CD14-positive monocyte (primary cell): Measurements from ENCODE around the gene ITK. TPM values are rescaled to one million over a fixed set of nuclear protein-coding genes. Genes with fewer than 3 reads are reported as not detected.

Experiments used
- DNase-seq, 3 donors: peaks; one replicate each; pipeline ENCODE4 v3.0.0-alpha.2; 2011 to 2022
- H2AFZ ChIP-seq: 2 replicates; pipeline ENCODE4 v1.6.0; 2012; ENCODE audit warnings: mild to moderate bottlenecking, low read depth, low read length, inconsistent platforms; ENCODE audit not compliant: insufficient read depth, poor library complexity, severe bottlenecking
- H3K27ac ChIP-seq, 2 donors: 1 replicate in 1 of 2; 2 replicates in 1 of 2; pipeline ENCODE4 v1.5.1; 2012 to 2013; ENCODE audit warnings: low read length in 2 of 2, control low read depth in 1 of 2, inconsistent platforms in 1 of 2, low read depth in 1 of 2, mild to moderate bottlenecking in 1 of 2
- H3K27me3 ChIP-seq, 2 donors: one replicate each; pipeline versions ENCODE4 v1.6.0 to v1.6.1; 2011 to 2013; ENCODE audit warnings: low read length in 2 of 2; ENCODE audit not compliant: control insufficient read depth in 2 of 2, insufficient read depth in 2 of 2
- H3K36me3 ChIP-seq, 2 donors: replicated peaks in 1 of 2; 1 replicate in 1 of 2; 2 replicates in 1 of 2; pipeline versions ENCODE4 v1.5.1 to v1.6.1; 2012 to 2013; ENCODE audit warnings: low read length in 2 of 2, control low read depth in 1 of 2, inconsistent platforms in 1 of 2, mild to moderate bottlenecking in 1 of 2; ENCODE audit not compliant: insufficient read depth in 2 of 2, control insufficient read depth in 1 of 2
- H3K4me1 ChIP-seq, 2 donors: 1 replicate in 1 of 2; 2 replicates in 1 of 2; pipeline versions ENCODE4 v1.5.1 to v1.6.1; 2012 to 2013; ENCODE audit warnings: low read length in 2 of 2, control low read depth in 1 of 2, inconsistent platforms in 1 of 2, mild to moderate bottlenecking in 1 of 2, moderate library complexity in 1 of 2; ENCODE audit not compliant: insufficient read depth in 2 of 2, control insufficient read depth in 1 of 2
- H3K4me2 ChIP-seq: replicated peaks from 2 replicates; pipeline ENCODE3; 2012; ENCODE audit warnings: low read length, moderate library complexity, mild to moderate bottlenecking; ENCODE audit not compliant: poor library complexity, severe bottlenecking; ENCODE audit errors: extremely low read depth
- H3K4me3 ChIP-seq, 3 experiments: fragments of 200-600 bp in 1 of 3; sonication (generic) in 1 of 3; replicated peaks in 1 of 3; 1 replicate in 2 of 3; 2 replicates in 1 of 3; pipeline ENCODE4 v1.5.1; 2011 to 2013; ENCODE audit warnings: low read length in 3 of 3, mild to moderate bottlenecking in 3 of 3, control low read depth in 2 of 3, low read depth in 2 of 3, inconsistent platforms in 1 of 3, moderate library complexity in 1 of 3
- H3K79me2 ChIP-seq: 2 replicates; pipeline ENCODE4 v1.6.0; 2012; ENCODE audit warnings: mild to moderate bottlenecking, control low read depth, inconsistent platforms, low read length, moderate library complexity; ENCODE audit not compliant: insufficient read depth
- H3K9ac ChIP-seq: 2 replicates; pipeline ENCODE4 v1.6.0; 2017; ENCODE audit warnings: low read length, mild to moderate bottlenecking; ENCODE audit not compliant: insufficient read depth, poor library complexity, severe bottlenecking
- H3K9me3 ChIP-seq, 2 donors: replicated peaks in 1 of 2; 1 replicate in 1 of 2; 2 replicates in 1 of 2; pipeline versions ENCODE4 v1.5.1 to v1.6.1; 2012 to 2013; ENCODE audit warnings: low read length in 2 of 2, control low read depth in 1 of 2; ENCODE audit not compliant: control insufficient read depth in 1 of 2, insufficient read depth in 1 of 2
- H4K20me1 ChIP-seq: 2 replicates; pipeline ENCODE4 v1.6.0; 2012; ENCODE audit warnings: mild to moderate bottlenecking, low read length, control low read depth, moderate library complexity; ENCODE audit not compliant: insufficient read depth
- H3K27ac Mint-ChIP-seq, 7 donors: one replicate each; pipeline ENCODE4 v1.8.0; 2020; ENCODE audit warnings: mild to moderate bottlenecking in 7 of 7, mixed read lengths in 7 of 7, moderate library complexity in 6 of 7, inconsistent platforms in 2 of 7
- H3K27me3 Mint-ChIP-seq, 3 donors: one replicate each; pipeline ENCODE4 v1.8.0; 2021 to 2022; ENCODE audit warnings: low read depth in 3 of 3, mild to moderate bottlenecking in 3 of 3, mixed read lengths in 3 of 3, moderate library complexity in 3 of 3, inconsistent platforms in 1 of 3
- H3K36me3 Mint-ChIP-seq, 2 donors: one replicate each; pipeline ENCODE4 v1.8.0; 2020; ENCODE audit warnings: mixed read lengths in 2 of 2, inconsistent platforms in 1 of 2, mild to moderate bottlenecking in 1 of 2
- H3K4me1 Mint-ChIP-seq: one replicate; pipeline ENCODE4 v1.8.0; 2020; ENCODE audit warnings: mild to moderate bottlenecking, mixed read lengths
- H3K4me3 Mint-ChIP-seq, 2 donors: one replicate each; pipeline ENCODE4 v1.8.0; 2020; ENCODE audit warnings: mild to moderate bottlenecking in 2 of 2, mixed read lengths in 2 of 2, moderate library complexity in 1 of 2
- H3K9me3 Mint-ChIP-seq, 7 donors: one replicate each; pipeline ENCODE4 v1.8.0; 2020 to 2022; ENCODE audit warnings: mixed read lengths in 7 of 7, mild to moderate bottlenecking in 6 of 7, moderate library complexity in 6 of 7, inconsistent platforms in 2 of 7
- CTCF ChIP-seq: fragments of 200-600 bp; IDR thresholded peaks from one replicate; pipeline ENCODE4 v1.8.0; 2022; ENCODE audit warnings: antibody characterized with exemption, mild to moderate bottlenecking
- WGBS: methylation state at CpG from one replicate; pipeline ENCODE4 v1.1.5; 2013; ENCODE audit warnings: missing lambda C conversion rate; ENCODE audit not compliant: insufficient coverage; 5-methylcytosine and 5-hydroxymethylcytosine counted together
- intact Hi-C, 2 donors: fragments of 100-400 bp; cut with micrococcal nuclease; formaldehyde crosslinking; loops; one replicate each; pipeline versions ENCODE4 v1.15.0 to v1.15.1; 2023
- polyA plus RNA-seq, 3 donors: library from polyadenylated mRNA; depleted of rRNA in 1 of 3; unstranded in 2 of 3; stranded (reverse) in 1 of 3; fragments of 300-500 nt in 2 of 3; fragments of >200 nt in 1 of 3; fragmentation: Illumina TruSeq in 2 of 3; gene quantifications; 1 replicate in 2 of 3; 2 replicates in 1 of 3; pipeline ENCODE4 v1.2.3, GENCODE V29; 2012 to 2021

ITK gene
- polyA plus RNA-seq, 3 donors: 0.03 to 0.60 (median 0.39) TPM

- peaks cover 0 to 3% of the 10 kb centered on the region in 2 donors for H3K4me1 ChIP-seq
- no peak for DNase-seq
- no peaks in the 10 kb centered on the region for H3K9me3 ChIP-seq
- Mint-ChIP-seq H3K9me3 (peaks cover 0 to 2% (median 0%) of the 10 kb centered on the region in 7 donors), H3K27me3 (no peaks in the 10 kb centered on the region), H3K27ac (no peak overlapping the region), H3K4me3 (no peak overlapping the region), H3K4me1 (peaks cover 9% of the 10 kb centered on the region), H3K36me3 (no peaks in the 10 kb centered on the region)
- no peak for TF ChIP-seq CTCF
- intact Hi-C loops: no loop called here
- no peaks in the 10 kb centered on the region for H3K36me3 ChIP-seq
- no peaks in the 10 kb centered on the region for H4K20me1 ChIP-seq
- no peak overlapping the region for H3K9ac ChIP-seq
- no peak overlapping the region for H3K4me2 ChIP-seq
- no peaks in the 10 kb centered on the region for H3K27me3 ChIP-seq
- no peaks in the 10 kb centered on the region for H3K79me2 ChIP-seq
- H3K27ac ChIP-seq: no peak overlapping the region
- H3K4me3 ChIP-seq: no peak overlapping the region
- no peak overlapping the region for H2AFZ ChIP-seq
Measured at GRCh38 chr5:157214415-157214814, 33.8 kb downstream of the ITK start.

DNA sequence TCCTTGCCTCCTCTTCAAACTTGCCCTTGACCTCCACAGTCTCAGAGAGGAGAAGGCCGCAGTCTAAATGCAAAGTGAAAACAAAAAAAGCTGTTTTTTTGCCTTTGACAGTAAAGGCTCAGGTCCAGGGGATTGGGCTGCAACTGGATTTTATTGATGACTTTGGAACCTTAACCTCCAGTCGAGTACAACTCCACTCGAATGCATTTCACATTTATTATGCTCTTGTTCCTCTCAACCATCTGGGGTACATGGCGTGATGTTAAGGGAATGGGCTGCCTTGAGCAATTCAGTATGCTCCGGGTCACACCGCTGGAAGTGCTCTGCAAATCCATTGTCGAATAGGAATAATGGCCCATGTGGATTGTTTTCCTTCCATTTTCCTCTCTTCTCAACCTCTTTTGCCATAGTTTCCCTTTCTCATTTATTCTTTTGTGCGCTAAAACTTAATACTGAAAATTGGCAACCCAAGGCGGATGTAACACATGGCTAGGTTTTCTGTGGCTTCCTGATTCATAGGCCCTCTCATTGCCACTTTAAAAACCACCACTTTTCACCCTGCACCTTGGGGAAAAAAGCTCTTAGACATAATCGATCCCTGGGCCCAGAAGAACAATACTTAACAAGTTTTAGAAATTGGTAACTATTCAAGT lies 34.3 kb downstream of the ITK start:
- H3K9ac ChIP-seq: no peak overlapping the region
- H3K4me2 ChIP-seq: no peak overlapping the region
- no peaks in the 10 kb centered on the region for H3K36me3 ChIP-seq
- Mint-ChIP-seq H3K27me3 (no peaks in the 10 kb centered on the region), H3K36me3 (no peaks in the 10 kb centered on the region), H3K27ac (no peak overlapping the region), H3K4me3 (no peak overlapping the region), H3K9me3 (peaks cover 0 to 2% (median 0%) of the 10 kb centered on the region in 7 donors), H3K4me1 (peaks cover 9% of the 10 kb centered on the region)
- H4K20me1 ChIP-seq: no peaks in the 10 kb centered on the region
- H3K9me3 ChIP-seq: no peaks in the 10 kb centered on the region
- H3K79me2 ChIP-seq: no peaks in the 10 kb centered on the region
- no peak overlapping the region for H3K4me3 ChIP-seq
- no peak for TF ChIP-seq CTCF
- no peak overlapping the region for H2AFZ ChIP-seq
- no peak for DNase-seq
- H3K4me1 ChIP-seq: peaks cover 0 to 3% of the 10 kb centered on the region in 2 donors
- intact Hi-C loops: no loop called here
- WGBS: 91% methylated on average over 5 of the region's 10 CpGs
- H3K27me3 ChIP-seq: no peaks in the 10 kb centered on the region
- no peak overlapping the region for H3K27ac ChIP-seq
